ENCODE data around the gene CECR2. TPM values are rescaled to one million over a fixed set of nuclear protein-coding genes. Genes with fewer than 3 reads are reported as not detected.
"Not testable (repeated sequence)": the region's sequence is repeated elsewhere in the genome, so short reads cannot be mapped to it uniquely, and the experiment has no call there.

The CECR2 gene
- total RNA-seq, 2 donors from 2014 or later, result 2.6 to 3.4 TPM

DNA sequence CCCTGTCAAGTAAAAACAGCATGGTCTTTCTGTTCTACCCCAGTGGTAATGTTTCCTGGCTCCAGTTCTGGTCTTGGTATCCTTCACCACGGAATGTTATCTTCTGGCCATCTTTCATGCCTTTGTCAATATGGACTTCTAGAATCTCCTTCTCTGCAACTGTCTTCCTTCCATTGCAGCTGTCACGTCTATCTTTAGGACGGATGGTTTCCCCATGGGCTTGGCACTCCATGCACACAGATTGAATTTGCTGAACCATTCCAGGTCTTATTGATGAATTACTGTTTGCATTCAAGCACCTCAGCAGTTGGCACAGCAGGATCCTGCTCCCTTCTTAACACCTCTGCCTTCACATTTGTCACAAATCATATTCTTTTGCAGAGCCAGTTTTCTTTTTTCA lies 149.1 kb downstream of the CECR2 start:
- no peak for TF ChIP-seq POLR2A (IDR thresholded peaks at IDR 0.05)
- TF ChIP-seq, protein P1, sequence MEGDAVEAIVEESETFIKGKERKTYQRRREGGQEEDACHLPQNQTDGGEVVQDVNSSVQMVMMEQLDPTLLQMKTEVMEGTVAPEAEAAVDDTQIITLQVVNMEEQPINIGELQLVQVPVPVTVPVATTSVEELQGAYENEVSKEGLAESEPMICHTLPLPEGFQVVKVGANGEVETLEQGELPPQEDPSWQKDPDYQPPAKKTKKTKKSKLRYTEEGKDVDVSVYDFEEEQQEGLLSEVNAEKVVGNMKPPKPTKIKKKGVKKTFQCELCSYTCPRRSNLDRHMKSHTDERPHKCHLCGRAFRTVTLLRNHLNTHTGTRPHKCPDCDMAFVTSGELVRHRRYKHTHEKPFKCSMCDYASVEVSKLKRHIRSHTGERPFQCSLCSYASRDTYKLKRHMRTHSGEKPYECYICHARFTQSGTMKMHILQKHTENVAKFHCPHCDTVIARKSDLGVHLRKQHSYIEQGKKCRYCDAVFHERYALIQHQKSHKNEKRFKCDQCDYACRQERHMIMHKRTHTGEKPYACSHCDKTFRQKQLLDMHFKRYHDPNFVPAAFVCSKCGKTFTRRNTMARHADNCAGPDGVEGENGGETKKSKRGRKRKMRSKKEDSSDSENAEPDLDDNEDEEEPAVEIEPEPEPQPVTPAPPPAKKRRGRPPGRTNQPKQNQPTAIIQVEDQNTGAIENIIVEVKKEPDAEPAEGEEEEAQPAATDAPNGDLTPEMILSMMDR (IDR thresholded peaks at IDR 0.05), result no peak
- intact Hi-C loops (cut with DNase I), result no loop called here
- Histone ChIP-seq H3K4me3 (no peak overlapping the region), H3K9me3 (no peaks in the 10 kb centered on the region), H3K36me3 (replicated peaks in 1 of 2; ENCODE audit: insufficient read depth in 1 of 2, low read depth in 2 of 2) (no peaks in the 10 kb centered on the region), H3K27me3 (no peaks in the 10 kb centered on the region), H3K27ac (no peak overlapping the region), H3K4me1 (no peaks in the 10 kb centered on the region)
- no peak for DNase-seq
- WGBS, 2 donors, result 53 to 55% methylated on average over 3 of the region's 3 CpGs
- no peak for ATAC-seq

DNA sequence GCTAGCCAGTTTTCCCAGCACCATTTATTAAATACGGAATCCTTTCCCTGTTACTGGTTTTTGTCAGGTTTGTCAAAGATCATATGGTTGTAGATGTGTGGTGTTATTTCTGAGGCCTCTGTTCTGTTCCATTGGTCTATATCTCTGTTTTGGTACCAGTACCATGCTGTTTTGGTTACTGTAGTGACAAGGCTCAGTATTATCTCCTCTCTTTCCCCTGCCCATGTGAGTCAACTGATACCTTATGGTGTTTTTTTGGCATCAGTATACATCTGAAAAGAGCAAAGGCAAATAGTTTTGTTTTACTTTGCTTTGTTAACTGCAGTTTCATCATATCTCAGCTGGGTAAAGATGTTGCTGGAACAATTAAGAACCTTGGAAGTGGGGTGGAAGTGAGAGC lies 152.7 kb downstream of the CECR2 start:
- WGBS, 2 donors, result 90 to 100% methylated on average over 1 of the region's 1 CpG

DNA sequence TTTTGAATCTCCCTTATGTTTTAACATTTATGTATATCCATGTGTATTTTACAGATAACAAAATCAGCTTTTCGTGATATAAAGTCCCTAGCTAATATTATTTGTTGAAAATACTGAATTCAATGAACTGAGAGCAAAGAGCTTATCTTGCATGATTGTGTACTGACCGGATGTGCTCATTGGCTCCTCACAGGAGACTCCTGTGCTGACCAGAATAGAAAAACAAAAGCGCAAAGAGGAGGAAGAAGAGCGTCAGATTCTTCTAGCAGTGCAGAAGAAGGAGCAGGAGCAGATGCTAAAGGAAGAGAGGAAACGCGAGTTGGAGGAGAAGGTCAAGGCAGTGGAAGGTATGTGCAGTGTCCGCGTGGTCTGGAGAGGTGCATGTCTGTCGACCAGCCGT lies 154.7 kb downstream of the CECR2 start:
- 81 to 84% methylated on average over 10 of the region's 10 CpGs for WGBS, 2 donors
- ATAC-seq, result no peak
- intact Hi-C loops (cut with DNase I), result no loop called here

More for the DNA sequence above, 152.7 kb downstream of the CECR2 start:
- H3K27ac ChIP-seq; H3K4me3 ChIP-seq; H3K4me1 ChIP-seq; H3K27me3 ChIP-seq; H3K9me3 ChIP-seq; H3K36me3 ChIP-seq (replicated peaks in 1 of 2; ENCODE audit: insufficient read depth in 1 of 2, low read depth in 2 of 2); ATAC-seq; DNase-seq; intact Hi-C loops (cut with DNase I): not testable (repeated sequence)

DNA sequence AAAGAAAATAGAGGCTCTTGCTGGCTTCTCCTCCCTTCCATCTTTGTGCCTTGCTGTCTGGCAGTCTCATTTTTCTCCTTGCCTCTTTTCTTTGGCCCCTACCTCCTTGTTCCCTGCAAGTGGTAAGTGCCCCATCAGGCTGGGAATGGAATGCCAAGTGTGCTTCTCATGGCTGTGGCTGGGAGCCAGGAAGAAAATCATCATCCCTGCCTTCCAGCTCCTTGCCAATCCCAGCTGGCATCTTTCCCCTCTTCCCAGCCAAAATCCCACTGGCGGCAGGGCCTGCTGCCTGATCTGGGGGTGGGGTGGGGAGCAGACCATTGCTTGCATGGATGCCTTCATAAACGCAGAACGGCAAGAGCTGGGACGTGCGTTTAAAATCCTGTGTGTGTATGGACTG lies 167.0 kb downstream of the CECR2 start:
- no peaks in the 10 kb centered on the region for H3K9me3 ChIP-seq
- H3K4me1 ChIP-seq, result no peaks in the 10 kb centered on the region
- intact Hi-C loops (cut with DNase I), result no loop called here
- no peak overlapping the region for H3K4me3 ChIP-seq
- H3K27ac ChIP-seq, result no peak overlapping the region
- H3K27me3 ChIP-seq, result no peaks in the 10 kb centered on the region
- TF ChIP-seq, protein P1 (IDR thresholded peaks at IDR 0.05), result no peak
- no peak for TF ChIP-seq POLR2A (IDR thresholded peaks at IDR 0.05)
- DNase-seq (no peak), ATAC-seq (no peak)
- WGBS, 2 donors, result 83 to 97% methylated on average over 5 of the region's 5 CpGs
- H3K36me3 ChIP-seq (replicated peaks in 1 of 2; ENCODE audit: insufficient read depth in 1 of 2, low read depth in 2 of 2), result no peaks in the 10 kb centered on the region

More for the DNA sequence above, 154.7 kb downstream of the CECR2 start:
- Histone ChIP-seq H3K27me3 (no peaks in the 10 kb centered on the region), H3K4me1 (no peaks in the 10 kb centered on the region), H3K4me3 (no peak overlapping the region), H3K9me3 (no peaks in the 10 kb centered on the region), H3K36me3 (replicated peaks in 1 of 2; ENCODE audit: insufficient read depth in 1 of 2, low read depth in 2 of 2) (no peaks in the 10 kb centered on the region), H3K27ac (no peak overlapping the region)
- no peak for TF ChIP-seq POLR2A (IDR thresholded peaks at IDR 0.05)
- TF ChIP-seq, protein P1 (IDR thresholded peaks at IDR 0.05), result no peak
- DNase-seq, result no peak

DNA sequence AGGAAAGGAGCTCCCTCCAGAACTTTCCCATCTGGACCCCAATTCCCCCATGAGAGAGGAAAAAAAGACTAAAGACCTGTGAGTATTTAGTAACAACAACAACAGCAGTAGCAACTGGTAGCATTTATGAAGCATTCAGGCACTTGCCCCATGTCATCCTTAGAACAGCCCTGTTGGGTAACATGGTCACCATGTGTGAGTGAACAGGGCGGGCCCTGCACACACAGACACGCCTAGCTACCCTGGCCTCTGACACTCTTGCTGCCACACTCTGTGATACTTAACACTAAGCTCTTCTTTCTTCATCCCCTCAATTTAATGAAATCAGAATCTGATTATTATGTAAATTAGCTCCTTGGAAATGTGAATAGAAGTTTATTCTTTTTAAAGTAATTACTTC lies 167.9 kb downstream of the CECR2 start:
- WGBS, 2 donors, result 87 to 94% methylated on average over 2 of the region's 2 CpGs
- H3K27ac ChIP-seq, result no peak overlapping the region
- H3K4me3 ChIP-seq, result no peak overlapping the region
- H3K27me3 ChIP-seq, result no peaks in the 10 kb centered on the region
- H3K4me1 ChIP-seq, result no peaks in the 10 kb centered on the region
- no peaks in the 10 kb centered on the region for H3K36me3 ChIP-seq (replicated peaks in 1 of 2; ENCODE audit: insufficient read depth in 1 of 2, low read depth in 2 of 2)
- ATAC-seq (no peak), DNase-seq (no peak)
- TF ChIP-seq, protein P1 (IDR thresholded peaks at IDR 0.05), result no peak
- no peak for TF ChIP-seq POLR2A (IDR thresholded peaks at IDR 0.05)
- H3K9me3 ChIP-seq, result no peaks in the 10 kb centered on the region
- intact Hi-C loops (cut with DNase I), result no loop called here
